Measurements from ENCODE around the gene ELP2.

GRCh38 chr18:36160959-36161371, 31.3 kb downstream of the ELP2 start:
- TF ChIP-seq POLR2AphosphoS5 (IDR thresholded peaks at IDR 0.05) (no peak), RAD21 (conservative IDR thresholded peaks at IDR 0.05) (no peak), EZH2 (IDR thresholded peaks at IDR 0.05; ENCODE audit: borderline replicate concordance, insufficient read depth, low read length, poor library complexity, severe bottlenecking) (no peak), CTCF (IDR thresholded peaks at IDR 0.05; ENCODE audit: poor library complexity, severe bottlenecking) (no peak), TAF1 (IDR thresholded peaks at IDR 0.05; ENCODE audit: low read depth) (no peak), MXI1 (conservative IDR thresholded peaks at IDR 0.05; ENCODE audit: poor library complexity, severe bottlenecking) (no peak), REST (IDR thresholded peaks at IDR 0.05; ENCODE audit: borderline replicate concordance) (no peak), SMC3 (conservative IDR thresholded peaks at IDR 0.05; ENCODE audit: poor library complexity) (no peak), EP300 (conservative IDR thresholded peaks at IDR 0.05; ENCODE audit: poor library complexity, severe bottlenecking) (no peak)

All from neural cell (in vitro differentiated cells).